GM21737 (cell line): ENCODE data around the gene AAR2.

ENCODE experiments used
- ATAC-seq: cut with Tn5 transposase; IDR thresholded peaks from one replicate; pipeline ENCODE4 v1.9.1; 2021; ENCODE audit warnings: mild to moderate bottlenecking, moderate library complexity; ENCODE audit not compliant: unreplicated experiment

AAR2 gene

DNA sequence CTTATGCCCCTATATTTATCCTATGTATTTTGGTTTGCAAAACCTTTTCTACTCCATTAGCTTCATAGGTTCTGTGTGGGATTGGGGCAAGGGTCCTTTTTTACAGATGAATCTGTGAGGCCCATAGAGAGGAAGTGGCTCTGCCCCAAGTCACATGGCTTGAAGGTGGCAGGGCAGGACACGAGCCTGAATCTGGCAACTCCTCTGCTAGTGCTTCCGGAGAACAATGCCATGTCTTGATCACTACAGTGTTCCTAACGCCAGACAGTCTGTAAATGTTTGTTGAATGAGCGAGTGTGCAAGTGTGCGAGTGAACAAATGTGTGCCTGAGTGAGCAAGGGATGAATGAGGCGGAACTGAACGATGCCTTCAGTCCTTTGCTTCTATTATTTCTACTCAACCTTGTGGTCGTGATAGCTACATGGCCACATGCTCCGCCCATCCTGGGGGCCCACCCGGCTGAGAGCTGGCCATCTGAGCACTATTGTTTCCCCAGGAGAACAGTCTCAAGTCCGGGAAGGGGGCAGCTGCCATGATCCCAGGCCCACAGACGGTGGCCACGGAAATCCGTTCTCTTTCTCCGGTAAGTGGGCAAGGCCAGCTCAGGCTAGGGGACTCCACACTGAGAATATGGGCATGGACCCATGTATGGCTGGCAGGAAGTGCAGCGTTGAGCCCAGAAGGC, 17.8 kb upstream of the AAR2 start:
- ATAC-seq, result no peak

DNA sequence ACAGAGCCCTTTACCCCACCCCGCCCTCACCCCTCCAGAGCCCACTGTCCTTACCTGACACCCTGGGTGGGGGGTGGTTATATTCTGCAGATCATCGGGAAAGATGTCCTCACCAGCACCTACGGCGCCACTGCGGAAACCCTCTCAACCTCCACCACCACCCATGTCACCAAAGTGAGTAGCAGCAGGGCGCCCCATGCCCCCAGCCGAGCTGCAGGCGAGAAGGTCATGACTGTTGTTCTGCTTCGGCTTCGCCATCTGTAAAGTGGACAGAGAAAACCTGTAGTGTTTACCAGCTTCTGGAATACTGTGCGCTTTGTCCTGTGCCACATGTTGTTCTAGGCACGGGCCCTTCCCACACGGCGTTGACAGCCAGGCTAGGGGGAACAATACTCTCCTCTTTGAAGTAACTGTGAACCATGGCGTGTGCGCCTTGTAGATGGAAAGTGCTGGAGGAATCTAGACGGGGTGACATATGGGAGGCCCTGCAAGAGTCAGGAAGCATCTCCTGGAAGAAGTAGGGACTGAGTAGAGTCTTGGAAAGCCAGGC, 16.5 kb upstream of the AAR2 start:
- ATAC-seq, result no peak

DNA sequence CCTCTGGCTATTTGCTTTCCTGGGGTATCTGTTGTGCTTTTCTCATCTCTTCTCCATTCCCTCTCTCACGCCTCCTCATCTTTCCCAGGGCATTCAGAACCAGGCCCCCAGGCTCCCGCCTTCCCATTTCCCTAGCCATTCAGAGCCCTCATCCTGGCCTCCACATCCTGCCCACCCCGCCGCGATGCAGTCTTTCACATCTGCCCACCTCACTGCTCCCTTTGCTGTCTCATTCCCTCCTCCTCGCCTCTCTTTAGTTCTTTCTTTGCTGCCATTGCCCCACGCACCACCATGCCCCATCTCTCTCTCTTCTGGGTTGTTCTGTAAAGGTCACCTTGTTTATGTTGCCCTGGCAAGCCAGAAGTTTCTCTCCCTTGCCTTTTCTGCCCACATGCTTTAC, 10.6 kb upstream of the AAR2 start:
- ATAC-seq, result no peak

DNA sequence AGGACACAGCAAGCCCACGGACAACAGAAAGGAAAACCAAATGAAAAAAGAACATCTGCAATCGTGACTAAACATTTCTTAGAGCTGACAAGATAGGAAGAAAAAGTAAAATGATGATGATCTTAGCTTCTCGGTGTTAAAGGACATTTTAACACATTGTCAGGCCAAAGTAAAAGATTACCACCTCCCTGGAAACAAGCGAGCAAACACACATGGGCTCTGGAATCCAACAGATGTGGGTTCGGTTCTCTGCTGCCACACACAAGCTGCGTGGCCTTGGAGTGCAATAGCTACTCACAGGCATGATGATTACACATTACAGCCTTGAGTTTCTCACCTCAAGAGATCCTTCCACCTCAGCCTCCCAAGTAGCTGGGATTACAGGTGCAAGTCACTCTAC, 7.5 kb upstream of the AAR2 start:
- no peak for ATAC-seq

DNA sequence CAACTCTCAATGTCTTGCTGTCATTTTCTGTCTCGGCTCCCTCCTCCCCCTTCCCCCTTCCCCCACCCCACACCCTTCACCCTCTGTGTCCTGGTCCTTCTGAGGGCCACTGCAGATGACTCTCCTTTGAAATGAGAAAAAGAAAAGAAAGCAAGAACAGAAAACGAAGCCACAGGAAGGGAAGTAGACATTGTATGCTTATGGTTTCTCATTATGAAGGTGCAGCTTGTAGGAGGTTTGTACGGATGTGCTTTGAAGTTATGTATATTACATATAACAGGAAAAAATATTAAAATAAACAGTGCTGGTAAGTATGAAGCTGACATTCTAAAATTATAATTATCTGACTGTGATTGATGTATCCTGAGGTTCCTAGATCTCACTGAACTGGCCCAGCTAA, 6.3 kb upstream of the AAR2 start:
- no peak for ATAC-seq

DNA sequence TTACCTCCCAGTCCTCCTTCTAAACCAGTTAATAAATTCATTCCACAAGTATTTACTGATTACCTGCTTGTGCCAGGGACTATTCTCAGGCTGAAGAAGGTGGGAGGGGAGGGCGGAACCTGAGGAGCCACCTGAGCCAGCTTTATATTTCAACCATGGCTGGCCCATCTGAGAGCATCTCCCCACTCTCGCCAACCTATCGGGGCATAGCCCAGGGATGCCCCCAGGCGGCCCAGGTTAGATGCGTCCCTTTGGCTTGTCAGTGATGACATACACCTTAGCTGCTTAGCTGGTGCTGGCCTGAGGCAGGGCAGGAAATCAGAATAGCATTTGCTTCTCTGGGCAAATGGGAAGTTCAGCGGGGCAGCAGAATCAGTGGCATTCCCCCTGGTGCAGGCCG, 4.9 kb upstream of the AAR2 start:
- no peak for ATAC-seq

DNA sequence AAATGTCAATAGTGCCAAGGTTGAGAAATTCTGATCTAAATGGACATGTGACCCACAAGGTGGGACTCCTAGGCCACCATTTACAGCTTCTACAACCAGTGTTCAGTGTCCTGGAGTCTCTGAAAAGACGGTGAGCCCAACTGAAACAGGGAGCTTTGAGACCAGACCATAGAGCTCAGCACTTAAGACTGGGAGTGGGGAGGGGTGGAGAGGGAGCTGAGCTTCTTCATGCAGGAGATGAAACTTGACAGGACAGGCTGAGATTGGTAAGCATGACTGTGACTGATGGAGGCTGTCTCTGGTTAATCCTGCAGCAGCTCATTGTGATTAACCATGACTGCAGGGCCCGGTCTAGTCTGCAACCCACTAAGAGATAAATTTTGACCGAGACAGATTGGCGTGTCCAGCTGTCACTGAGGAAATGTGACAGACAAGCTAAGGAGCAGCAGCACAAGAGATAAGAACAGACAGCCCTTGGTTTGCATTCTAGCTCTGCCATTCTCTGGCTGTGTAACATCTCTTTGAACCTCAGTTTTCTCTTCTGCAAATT, 1.4 kb upstream of the AAR2 start:
- ATAC-seq, result no peak

DNA sequence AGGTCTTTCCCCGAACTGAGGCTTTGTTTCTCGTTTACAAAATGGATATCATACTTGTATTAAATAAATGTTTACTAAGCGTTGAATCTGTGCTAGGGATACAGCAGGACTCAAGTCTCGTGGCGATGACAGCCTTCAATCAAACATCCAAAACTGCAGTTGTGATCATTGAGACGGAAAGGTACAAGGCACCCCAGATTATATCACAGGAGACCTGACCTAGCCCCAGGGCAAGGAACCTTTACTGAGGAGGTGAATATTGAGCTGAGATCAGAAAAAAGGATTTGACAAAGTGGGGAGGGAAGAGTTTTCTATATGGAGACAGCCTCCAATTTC, 476 bp downstream of the AAR2 start:
- ATAC-seq, result no peak

DNA sequence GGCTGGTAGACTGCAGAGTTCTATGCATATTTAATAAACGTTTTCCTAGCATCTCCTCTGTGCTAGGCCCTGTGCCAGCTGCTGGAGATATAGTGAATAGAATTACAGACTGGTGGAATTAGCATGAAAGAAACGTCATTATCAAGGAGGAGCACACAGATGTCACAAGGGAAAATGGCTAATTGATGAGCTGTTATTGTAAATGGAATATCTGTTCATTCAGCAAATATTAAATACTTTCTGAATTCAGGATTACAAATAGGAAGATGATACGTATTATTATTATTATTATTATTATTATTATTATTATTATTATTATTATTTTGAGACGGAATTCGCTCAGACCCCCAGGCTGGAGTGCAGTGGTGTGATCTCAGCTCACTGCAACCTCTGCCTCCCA, 1.2 kb downstream of the AAR2 start:
- ATAC-seq, result no peak

DNA sequence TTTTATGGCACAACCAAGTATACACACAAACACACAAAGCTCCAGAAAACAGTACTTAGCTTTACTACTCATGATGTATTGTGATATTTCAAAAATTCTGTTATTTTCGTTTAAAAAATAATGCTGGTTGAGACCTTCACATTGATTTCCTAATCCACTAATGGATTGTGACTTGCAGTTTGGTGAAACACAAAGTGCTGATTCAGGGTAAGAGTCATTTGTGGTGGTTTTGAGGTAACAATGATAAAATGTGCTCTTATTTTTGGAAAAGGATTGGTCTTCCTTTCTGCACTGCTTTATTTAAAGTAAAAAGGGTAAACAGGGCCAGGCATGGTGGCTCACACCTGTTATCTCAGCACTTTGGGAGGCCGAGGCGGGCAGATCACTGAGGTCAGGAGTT, 1.9 kb downstream of the AAR2 start:
- no peak for ATAC-seq

DNA sequence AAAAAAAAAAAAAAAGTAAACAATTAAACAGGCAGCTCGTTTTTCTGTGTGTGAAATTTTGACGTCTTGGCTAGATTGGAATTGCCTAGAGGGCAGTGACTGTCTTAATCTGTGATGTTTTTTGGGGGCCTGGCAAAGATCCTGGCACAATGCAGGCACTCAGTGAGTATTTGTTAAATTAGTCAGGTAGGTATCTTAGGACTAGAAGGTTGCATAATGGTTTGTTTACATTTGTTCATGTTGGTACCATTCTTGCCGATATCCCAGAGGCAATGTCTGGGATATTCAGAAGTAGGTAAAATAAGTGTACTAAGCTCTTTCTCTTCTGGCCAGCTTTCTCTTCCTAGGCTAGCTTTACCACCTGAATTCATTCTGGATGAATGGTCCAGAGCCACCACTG, 2.5 kb downstream of the AAR2 start:
- ATAC-seq, result no peak

DNA sequence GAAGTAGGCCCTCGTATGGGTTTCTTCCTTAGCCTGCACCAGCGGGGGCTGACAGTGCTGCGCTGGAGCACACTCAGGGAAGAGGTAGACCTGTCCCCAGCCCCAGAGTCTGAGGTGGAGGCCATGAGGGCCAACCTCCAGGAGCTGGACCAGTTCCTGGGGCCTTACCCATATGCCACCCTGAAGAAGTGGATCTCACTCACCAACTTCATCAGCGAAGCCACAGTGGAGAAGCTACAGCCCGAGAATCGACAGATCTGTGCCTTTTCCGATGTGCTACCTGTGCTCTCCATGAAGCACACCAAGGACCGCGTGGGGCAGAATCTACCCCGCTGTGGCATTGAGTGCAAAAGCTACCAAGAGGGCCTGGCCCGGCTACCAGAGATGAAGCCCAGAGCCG, 3.8 kb downstream of the AAR2 start:
- no peak for ATAC-seq

DNA sequence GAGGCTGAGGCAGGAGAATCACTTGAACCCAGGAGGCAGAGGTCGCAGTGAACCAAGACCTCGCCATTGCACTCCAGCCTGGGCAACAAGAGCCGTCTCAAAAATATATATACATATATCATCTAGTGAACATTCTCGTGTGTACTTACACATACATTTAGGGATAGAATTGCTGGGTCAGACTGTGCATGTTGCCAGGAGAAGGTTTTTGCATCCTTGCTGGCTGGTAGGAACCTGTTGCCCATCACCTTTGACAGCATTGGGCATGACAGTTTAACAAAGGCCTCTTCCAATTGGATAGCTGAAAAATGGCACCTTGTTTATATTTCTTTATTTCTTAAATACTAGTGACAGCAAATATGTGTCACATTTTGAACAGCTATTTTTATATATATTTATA, 5.4 kb downstream of the AAR2 start:
- ATAC-seq, result no peak

DNA sequence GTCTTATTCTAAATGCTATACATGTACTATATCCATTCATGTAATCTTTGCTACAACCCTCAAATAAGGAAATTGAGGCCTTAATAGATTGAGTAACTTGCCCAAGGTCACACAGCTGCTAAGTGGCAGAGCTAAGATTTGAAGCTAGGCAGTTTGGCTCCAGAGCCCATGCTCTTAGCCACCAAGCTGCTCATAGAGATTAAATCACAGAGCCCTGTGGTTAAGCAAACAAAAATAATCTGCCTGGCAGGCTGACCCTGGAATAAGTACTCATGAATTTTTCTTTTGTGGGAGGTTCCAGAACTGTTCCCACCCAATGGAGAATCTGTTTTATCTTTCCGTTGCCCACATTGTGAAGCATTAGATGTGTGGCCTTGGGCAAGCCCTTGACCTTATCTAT, 7.4 kb downstream of the AAR2 start:
- ATAC-seq, result no peak

DNA sequence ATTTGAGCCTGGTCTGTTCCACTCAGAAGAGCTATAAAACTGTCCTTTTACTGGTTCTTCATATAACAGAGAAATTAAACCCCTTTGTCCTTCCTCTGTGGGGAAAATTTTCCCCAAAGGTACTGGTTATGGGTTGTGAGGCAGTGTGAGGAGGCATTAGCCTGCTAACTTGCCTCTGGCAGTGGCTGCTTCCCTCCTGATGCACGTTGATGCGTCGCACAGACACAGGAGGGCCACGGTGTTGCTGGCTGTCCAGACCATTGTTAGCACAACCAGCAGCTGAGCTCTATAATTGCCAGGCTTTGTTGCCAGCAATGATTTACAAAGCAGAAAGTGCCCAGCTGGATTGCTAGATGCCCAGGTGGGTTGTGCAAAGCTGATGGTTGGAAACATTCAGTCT, 10.1 kb downstream of the AAR2 start:
- no peak for ATAC-seq

DNA sequence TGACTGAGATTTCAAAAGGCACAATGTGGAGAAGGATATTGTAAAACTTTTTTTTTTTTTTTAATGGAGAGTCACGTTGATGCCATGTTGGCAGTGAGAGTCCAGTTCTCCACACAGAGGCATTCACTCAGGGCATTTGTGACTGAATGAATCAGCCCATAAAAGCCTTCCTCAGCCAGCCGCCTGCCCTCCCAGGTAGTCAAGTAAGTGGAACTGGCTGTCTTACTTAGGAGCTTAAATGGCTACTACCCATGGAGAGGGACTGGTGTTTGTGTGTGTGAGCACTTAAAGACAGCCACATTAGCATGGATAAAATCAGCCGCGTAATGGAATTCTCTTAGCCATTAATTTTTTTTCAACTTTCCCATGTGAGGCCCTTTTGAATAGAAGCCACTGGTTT, 12.6 kb downstream of the AAR2 start:
- ATAC-seq, result no peak

DNA sequence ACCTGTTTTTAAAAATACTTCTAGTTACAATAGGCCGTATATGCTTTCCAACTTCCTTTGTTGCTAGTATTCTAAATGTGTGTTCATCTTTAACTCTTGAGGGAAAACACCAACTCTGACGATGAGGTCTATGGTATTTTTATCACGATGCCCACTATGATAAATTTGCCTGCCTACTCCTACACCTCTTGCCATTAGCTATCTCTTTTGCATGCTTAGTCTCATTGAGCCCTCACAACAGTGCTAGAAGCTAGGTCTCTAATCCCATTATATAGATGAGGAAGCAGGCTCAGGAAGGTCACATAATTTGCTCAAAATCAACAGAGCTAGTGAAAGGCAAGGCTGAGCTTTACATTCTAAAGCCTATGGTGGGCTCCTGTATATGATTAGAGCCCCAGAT, 13.2 kb downstream of the AAR2 start:
- no peak for ATAC-seq

DNA sequence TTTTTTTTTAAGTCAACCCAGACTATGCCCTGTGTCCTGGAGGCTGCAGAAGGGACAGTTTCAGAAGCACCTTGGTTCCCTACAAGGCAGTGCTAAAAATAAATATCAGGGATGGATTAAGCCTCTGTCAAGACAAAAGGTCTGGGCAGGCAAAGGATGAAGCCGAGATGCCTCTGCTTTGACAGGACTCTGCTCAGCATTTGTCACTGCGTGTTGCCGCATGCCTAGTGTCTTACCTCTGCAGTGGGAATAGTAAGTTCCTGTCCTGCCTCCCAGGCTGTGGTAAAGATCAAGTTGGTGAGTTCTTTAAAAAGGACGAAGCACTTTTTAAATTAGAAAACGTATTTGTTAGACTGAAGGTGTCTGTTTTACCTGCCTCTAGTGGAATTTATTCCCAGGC, 15.1 kb downstream of the AAR2 start:
- no peak for ATAC-seq

DNA sequence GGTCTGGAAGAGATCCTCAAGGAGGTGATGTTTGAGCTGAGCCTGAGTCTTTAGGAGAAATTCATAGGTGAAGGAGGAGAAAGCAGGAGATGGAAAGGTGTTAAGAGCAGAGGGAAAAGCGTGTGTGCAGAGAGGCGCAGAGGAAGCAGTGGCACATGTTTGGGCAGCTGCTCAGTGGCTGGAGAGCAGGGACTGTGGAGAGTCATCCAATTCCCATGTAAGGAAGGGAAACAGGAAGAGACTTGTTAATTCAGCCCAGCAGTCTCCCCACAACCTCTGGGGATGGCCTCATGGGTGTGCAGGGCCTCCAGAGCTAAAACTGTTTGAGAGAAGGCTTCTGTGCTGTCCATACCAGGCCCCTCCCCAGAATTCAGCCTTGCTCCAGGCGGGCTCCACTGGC, 16.2 kb downstream of the AAR2 start:
- ATAC-seq, result no peak

DNA sequence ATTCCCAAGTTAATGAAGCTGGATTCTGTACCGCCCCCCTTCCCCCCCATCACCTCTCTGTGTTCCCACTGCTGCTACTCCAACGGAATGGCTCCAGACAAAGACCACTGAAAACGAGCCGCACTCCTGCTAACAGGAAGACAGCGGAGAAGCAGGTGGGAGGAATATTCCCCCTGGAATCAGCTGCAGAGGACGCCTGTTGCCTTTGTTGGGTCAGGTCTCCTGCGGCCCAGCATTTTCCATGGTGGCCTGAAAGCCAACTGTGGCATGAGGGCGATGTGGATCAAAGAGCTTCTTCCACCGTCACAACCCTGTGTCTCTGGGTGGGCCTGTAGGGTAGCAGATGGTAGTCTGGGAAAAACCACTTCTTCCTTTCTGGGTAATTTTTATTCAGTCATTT, 16.8 kb downstream of the AAR2 start:
- no peak for ATAC-seq

DNA sequence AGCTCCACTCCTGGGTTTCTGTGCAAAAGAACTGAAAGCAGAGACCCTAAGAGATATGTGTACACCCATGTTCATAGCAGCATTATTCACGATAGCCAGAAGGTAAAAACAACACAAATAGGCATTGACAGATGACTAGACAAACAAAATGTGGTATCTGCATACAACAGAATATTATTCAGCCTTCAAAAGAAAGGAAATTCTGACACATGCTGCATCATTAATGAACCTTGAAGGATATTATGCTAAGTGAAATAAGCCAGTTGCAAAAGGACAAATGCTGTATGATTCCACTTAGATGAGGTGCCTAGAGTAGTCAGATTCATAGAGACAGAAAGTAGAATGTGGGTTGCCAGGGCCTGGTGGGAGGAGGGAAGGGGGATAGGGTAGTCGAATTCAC, 17.8 kb downstream of the AAR2 start:
- no peak for ATAC-seq

DNA sequence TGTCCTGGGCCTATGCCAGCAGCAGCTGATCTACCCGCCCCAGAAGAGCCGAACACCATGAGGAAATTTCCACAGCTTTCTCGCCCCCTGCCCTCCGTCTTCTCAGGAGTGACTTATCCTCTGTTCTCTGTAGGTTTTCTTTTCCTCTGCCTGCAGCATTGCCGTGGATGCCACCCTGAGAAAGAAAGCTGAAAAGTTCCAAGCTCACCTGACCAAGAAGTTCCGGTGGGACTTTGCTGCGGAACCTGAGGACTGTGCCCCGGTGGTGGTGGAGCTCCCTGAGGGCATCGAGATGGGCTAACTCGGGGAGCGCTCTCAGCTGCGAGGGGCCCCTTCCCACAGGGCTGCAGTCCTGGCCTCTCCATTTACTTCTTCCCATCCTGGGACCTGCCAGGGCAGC, 19.2 kb downstream of the AAR2 start:
- ATAC-seq, result no peak
